DOHH2 (cell line): ENCODE results near the gene CHMP1B.

Experiments
- H3F3A ChIP-seq: fragments of 200-600 bp; sonication (generic), shearing (Covaris generic); 2 replicates; pipeline ENCODE4 v1.6.0; 2016; ENCODE audit warnings: antibody characterized with exemption, mild to moderate bottlenecking; ENCODE audit not compliant: control insufficient read depth, insufficient read depth
- H3K27ac ChIP-seq: fragments of 200-600 bp; sonication (generic); 2 replicates; pipeline ENCODE4 v1.5.1; 2014; ENCODE audit warnings: low read depth, mild to moderate bottlenecking, low read length, moderate library complexity
- H3K27me3 ChIP-seq: fragments of 200-600 bp; sonication (generic); 2 replicates; pipeline ENCODE4 v1.6.1; 2014; ENCODE audit warnings: mild to moderate bottlenecking, low read length, mixed read lengths; ENCODE audit not compliant: control insufficient read depth
- H3K36me3 ChIP-seq: fragments of 200-600 bp; sonication (generic); 2 replicates; pipeline ENCODE4 v1.6.1; 2014; ENCODE audit warnings: mild to moderate bottlenecking, low read length, moderate library complexity, mixed read lengths; ENCODE audit not compliant: control insufficient read depth
- H3K4me1 ChIP-seq: fragments of 200-600 bp; sonication (generic); 2 replicates; pipeline ENCODE4 v1.6.1; 2014; ENCODE audit warnings: mild to moderate bottlenecking, low read length, mixed read lengths; ENCODE audit not compliant: control insufficient read depth
- H3K4me2 ChIP-seq: fragments of 200-600 bp; sonication (generic); 2 replicates; pipeline ENCODE4 v1.6.0; 2014; ENCODE audit warnings: mild to moderate bottlenecking, low read length, moderate library complexity
- H3K4me3 ChIP-seq: fragments of 200-600 bp; sonication (generic); 2 replicates; pipeline ENCODE4 v1.5.1; 2014; ENCODE audit warnings: mild to moderate bottlenecking, low read length, mixed read lengths
- H3K79me2 ChIP-seq: fragments of 200-600 bp; sonication (generic); 2 replicates; pipeline ENCODE4 v1.6.1; 2014; ENCODE audit warnings: mild to moderate bottlenecking, low read length, mixed read lengths; ENCODE audit not compliant: control insufficient read depth
- H3K9me2 ChIP-seq: fragments of 200-600 bp; sonication (generic); replicated peaks from 2 replicates; pipeline ENCODE4 v1.6.1; 2014; ENCODE audit warnings: mild to moderate bottlenecking, low read length, mixed read lengths; ENCODE audit not compliant: control insufficient read depth
- H3K9me3 ChIP-seq: fragments of 200-600 bp; sonication (generic); 2 replicates; pipeline ENCODE4 v1.6.1; 2014; ENCODE audit warnings: antibody characterized with exemption, low read length, mixed read lengths; ENCODE audit not compliant: control insufficient read depth, insufficient read depth
- H4K20me1 ChIP-seq: fragments of 200-600 bp; sonication (generic); 2 replicates; pipeline ENCODE4 v1.6.0; 2014; ENCODE audit warnings: low read depth, mild to moderate bottlenecking, antibody characterized with exemption, low read length, moderate library complexity; ENCODE audit not compliant: control insufficient read depth, insufficient read depth
- CTCF ChIP-seq: fragments of 200-600 bp; sonication (generic); IDR thresholded peaks from one replicate; pipeline ENCODE4 v1.5.1; 2014; ENCODE audit warnings: antibody characterized with exemption, mild to moderate bottlenecking, low read depth, low read length; ENCODE audit not compliant: poor library complexity, severe bottlenecking
- EZH2phosphoT487 ChIP-seq: fragments of 200-600 bp; sonication (generic); IDR thresholded peaks from 2 replicates; pipeline ENCODE4 v1.6.1; 2017; ENCODE audit warnings: borderline replicate concordance, mild to moderate bottlenecking, antibody characterized with exemption, low read length, moderate library complexity, mixed read lengths

The CHMP1B gene

GRCh38 chr18:11844436-11844835 is 6.8 kb upstream of the CHMP1B start:
- H3K9me3 ChIP-seq, result no peaks in the 10 kb centered on the region
- H3K27me3 ChIP-seq, result no peaks in the 10 kb centered on the region
- H3K9me2 ChIP-seq, result no peaks in the 10 kb centered on the region
- no peaks in the 10 kb centered on the region for H3K36me3 ChIP-seq
- H3K4me1 ChIP-seq, result no peaks in the 10 kb centered on the region; the same call in 1 of the 2 replicates
- H4K20me1 ChIP-seq, result no peaks in the 10 kb centered on the region
- H3K4me3 ChIP-seq, result no peak overlapping the region
- no peak overlapping the region for H3K27ac ChIP-seq
- peaks cover 3% of the 10 kb centered on the region; the same call in 1 of the 2 replicates for H3F3A ChIP-seq
- no peak for TF ChIP-seq EZH2phosphoT487
- no peak for TF ChIP-seq CTCF
- no peaks in the 10 kb centered on the region for H3K79me2 ChIP-seq
- H3K4me2 ChIP-seq, result no peak overlapping the region

GRCh38 chr18:11845654-11846053 is 5.6 kb upstream of the CHMP1B start:
- no peaks in the 10 kb centered on the region for H3K27me3 ChIP-seq
- H3K79me2 ChIP-seq, result no peaks in the 10 kb centered on the region
- peaks cover 12% of the 10 kb centered on the region for H3K4me1 ChIP-seq
- H3K36me3 ChIP-seq, result no peaks in the 10 kb centered on the region
- no peaks in the 10 kb centered on the region for H3K9me2 ChIP-seq
- H3K9me3 ChIP-seq, result no peaks in the 10 kb centered on the region
- no peak overlapping the region for H3K4me3 ChIP-seq
- H4K20me1 ChIP-seq, result no peaks in the 10 kb centered on the region
- TF ChIP-seq EZH2phosphoT487 (no peak), CTCF (no peak)
- H3F3A ChIP-seq, result peaks cover 3% of the 10 kb centered on the region; the same call in 1 of the 2 replicates
- H3K27ac ChIP-seq, result no peak overlapping the region
- H3K4me2 ChIP-seq, result no peak overlapping the region

- Histone ChIP-seq H3K36me3 (peaks cover 12% of the 10 kb centered on the region), H3K27me3 (no peaks in the 10 kb centered on the region), H3K79me2 (peaks cover 16% of the 10 kb centered on the region), H3F3A (peaks cover 3% of the 10 kb centered on the region; the same call in 1 of the 2 replicates), H3K4me1 (peaks cover 22% of the 10 kb centered on the region), H3K9me3 (no peaks in the 10 kb centered on the region), H3K27ac (no peak overlapping the region), H3K9me2 (no peaks in the 10 kb centered on the region), H3K4me3 (no peak overlapping the region), H3K4me2 (no peak overlapping the region), H4K20me1 (no peaks in the 10 kb centered on the region)
- TF ChIP-seq CTCF (no peak), EZH2phosphoT487 (no peak)
Observed at GRCh38 chr18:11847811-11848210, 3.4 kb upstream of the CHMP1B start.
